IMR-90 (cell line): ENCODE results near the gene CELA2B. TPM values are rescaled to one million over a fixed set of nuclear protein-coding genes. Genes with fewer than 3 reads are reported as not detected.
A peak's percentile ranks its signal among the peaks of the same experiment; 100 is the strongest.

Experiments used
- ATAC-seq: fragments of 200-7000 bp; cut with Tn5 transposase; 2 replicates; pipeline ENCODE4 v1.9.1; 2020; ENCODE audit warnings: low read depth, mild to moderate bottlenecking, moderate library complexity
- BruUV-seq: library from RNA; stranded (reverse); fragments of 400-500 nt; replicated peaks from 2 replicates; lab custom pipeline; 2021; lab: Mats Ljungman, UMichigan
- CTCF ChIA-PET: fragments of 300-600 bp; formaldehyde crosslinking; extraction: SDS; loops from one replicate; lab custom pipeline; 2021; ENCODE audit warnings: antibody characterized with exemption; lab: Yijun Ruan, JAX
- POLR2A ChIA-PET: fragments of 300-600 bp; sonication (Branson Sonifier 250); formaldehyde crosslinking; loops from one replicate; lab custom pipeline; 2022; ENCODE audit warnings: antibody characterized with exemption; ENCODE audit not compliant: unreplicated experiment; lab: Charles Lee
- DNase-seq: peaks from one replicate; pipeline ENCODE4 v3.0.0; 2013
- H2AFZ ChIP-seq: replicated peaks from 2 replicates; pipeline ENCODE3; 2013; ENCODE audit warnings: low read length, mild to moderate bottlenecking; ENCODE audit not compliant: poor library complexity
- H2AK5ac ChIP-seq: 2 replicates; pipeline ENCODE4 v1.6.1; 2013; ENCODE audit warnings: low read depth, low read length, inconsistent platforms
- H2AK9ac ChIP-seq: replicated peaks from 2 replicates; pipeline ENCODE3; 2013; ENCODE audit warnings: mild to moderate bottlenecking, low read depth, low read length, moderate library complexity; ENCODE audit not compliant: poor library complexity
- H2BK120ac ChIP-seq: 2 replicates; pipeline ENCODE4 v1.6.1; 2013; ENCODE audit warnings: low read depth, low read length, inconsistent platforms
- H2BK15ac ChIP-seq: 3 replicates; pipeline ENCODE4 v1.6.1; 2013; ENCODE audit warnings: low read depth, low read length, inconsistent platforms
- H2BK20ac ChIP-seq: 2 replicates; pipeline ENCODE4 v1.6.1; 2013; ENCODE audit warnings: low read depth, mild to moderate bottlenecking, inconsistent platforms, low read length, moderate library complexity
- H2BK5ac ChIP-seq: 2 replicates; pipeline ENCODE4 v1.6.1; 2013; ENCODE audit warnings: mild to moderate bottlenecking, low read depth, low read length, inconsistent platforms; ENCODE audit not compliant: poor library complexity, severe bottlenecking
- H3K14ac ChIP-seq: replicated peaks from 2 replicates; pipeline ENCODE4 v1.6.1; 2013; ENCODE audit warnings: low read depth, low read length, inconsistent platforms
- H3K18ac ChIP-seq: 2 replicates; pipeline ENCODE4 v1.6.1; 2013; ENCODE audit warnings: low read depth, low read length, control low read depth
- H3K23ac ChIP-seq: 2 replicates; pipeline ENCODE4 v1.6.1; 2013; ENCODE audit warnings: low read depth, low read length, inconsistent platforms
- H3K27ac ChIP-seq: 2 replicates; pipeline ENCODE4 v1.5.1; 2013; ENCODE audit warnings: mild to moderate bottlenecking, control low read depth, low read length; ENCODE audit not compliant: insufficient read depth
- H3K27me3 ChIP-seq: 2 replicates; pipeline ENCODE4 v1.6.1; 2013; ENCODE audit warnings: low read length; ENCODE audit not compliant: control insufficient read depth, insufficient read depth
- H3K36me3 ChIP-seq: 2 replicates; pipeline ENCODE4 v1.6.1; 2013; ENCODE audit warnings: low read length, mixed read lengths; ENCODE audit not compliant: control insufficient read depth, insufficient read depth
- H3K4ac ChIP-seq: 2 replicates; pipeline ENCODE4 v1.6.1; 2013; ENCODE audit warnings: low read depth, low read length, inconsistent platforms
- H3K4me1 ChIP-seq: 2 replicates; pipeline ENCODE4 v1.6.1; 2013; ENCODE audit warnings: low read length, mixed read lengths; ENCODE audit not compliant: control insufficient read depth, insufficient read depth
- H3K4me2 ChIP-seq: 2 replicates; pipeline ENCODE4 v1.6.1; 2013; ENCODE audit warnings: low read depth, mild to moderate bottlenecking, control low read depth, low read length, moderate library complexity
- H3K4me3 ChIP-seq: 2 replicates; pipeline ENCODE4 v1.5.1; 2013; ENCODE audit warnings: low read depth, mild to moderate bottlenecking, control low read depth, low read length, moderate library complexity; ENCODE audit not compliant: insufficient read depth
- H3K56ac ChIP-seq: 2 replicates; pipeline ENCODE4 v1.6.1; 2013; ENCODE audit warnings: low read length, inconsistent platforms; ENCODE audit not compliant: insufficient read depth; ENCODE audit errors: extremely low read depth
- H3K79me1 ChIP-seq, 2 experiments: 2 replicates each; pipeline ENCODE4 v1.6.1; 2013; ENCODE audit warnings: low read length in 2 of 2, inconsistent platforms in 1 of 2, low read depth in 1 of 2
- H3K9ac ChIP-seq: 2 replicates; pipeline ENCODE4 v1.6.1; 2013; ENCODE audit warnings: low read depth, low read length, control low read depth
- H3K9me1 ChIP-seq: 2 replicates; pipeline ENCODE4 v1.6.1; 2013; ENCODE audit warnings: low read length, inconsistent platforms; ENCODE audit not compliant: insufficient read depth
- H3K9me3 ChIP-seq: 2 replicates; pipeline ENCODE4 v1.6.1; 2013; ENCODE audit warnings: low read length; ENCODE audit not compliant: control insufficient read depth, insufficient read depth
- H4K20me1 ChIP-seq: 2 replicates; pipeline ENCODE4 v1.6.1; 2013; ENCODE audit warnings: low read length, inconsistent platforms; ENCODE audit not compliant: insufficient read depth
- H4K5ac ChIP-seq: 2 replicates; pipeline ENCODE4 v1.6.1; 2013; ENCODE audit warnings: mild to moderate bottlenecking, low read depth, low read length, control low read depth
- H4K8ac ChIP-seq, 2 experiments: 2 replicates each; pipeline ENCODE4 v1.6.1; 2013; ENCODE audit warnings: low read depth in 2 of 2, low read length in 2 of 2, control low read depth in 1 of 2, inconsistent platforms in 1 of 2
- H4K91ac ChIP-seq: 2 replicates; pipeline ENCODE4 v1.6.1; 2013; ENCODE audit warnings: low read depth, low read length, inconsistent platforms; ENCODE audit not compliant: insufficient read depth
- BHLHE40 ChIP-seq: fragments of 150-350 bp; IDR thresholded peaks from 2 replicates; pipeline ENCODE4 v1.6.1; 2016; ENCODE audit warnings: mild to moderate bottlenecking, low read depth, low read length
- CEBPB ChIP-seq: IDR thresholded peaks from 2 replicates; pipeline ENCODE4 v1.6.1; 2012; ENCODE audit warnings: low read depth, low read length, improper control_type of control experiment
- FOS ChIP-seq: fragments of 150-350 bp; IDR thresholded peaks from 2 replicates; pipeline ENCODE4 v1.6.1; 2016; ENCODE audit warnings: low read depth, low read length
- NFE2L2 ChIP-seq: fragments of 150-350 bp; IDR thresholded peaks from 2 replicates; pipeline ENCODE4 v1.6.1; 2016; ENCODE audit warnings: low read depth, mild to moderate bottlenecking, low read length
- POLR2A ChIP-seq: IDR thresholded peaks from 2 replicates; pipeline ENCODE4 v1.6.1; 2012; ENCODE audit warnings: mild to moderate bottlenecking, low read depth, low read length
- SMC3 ChIP-seq: fragments of 150-350 bp; IDR thresholded peaks from 2 replicates; pipeline ENCODE4 v1.6.1; 2016; ENCODE audit warnings: low read depth, mild to moderate bottlenecking, antibody characterized with exemption, low read length, moderate library complexity
- USF2 ChIP-seq: fragments of 150-350 bp; IDR thresholded peaks from 2 replicates; pipeline ENCODE4 v1.6.1; 2017; ENCODE audit warnings: mild to moderate bottlenecking, antibody characterized with exemption, low read length, low read depth
- WGBS, 2 experiments: methylation state at CpG; one replicate each; pipeline versions ENCODE4 v1.1.5 to v1.1.7; 2013; ENCODE audit warnings: missing lambda C conversion rate in 2 of 2; ENCODE audit not compliant: insufficient read length in 1 of 2; ENCODE audit errors: extremely low coverage in 2 of 2; 5-methylcytosine and 5-hydroxymethylcytosine counted together
- dilution Hi-C: fragments of 300-500 bp; cut with HindIII; formaldehyde crosslinking; loops from one replicate; pipeline ENCODE4 v1.14.3; 2018; ENCODE audit warnings: low sequenced_read_pairs; ENCODE audit not compliant: unreplicated experiment
- in situ Hi-C: fragments of 300-500 bp; cut with MboI; formaldehyde crosslinking; loops from 3 replicates; pipeline ENCODE4 v1.14.3; 2019; ENCODE audit warnings: low sequenced_read_pairs, inconsistent platforms, mixed read lengths
- intact Hi-C: fragments of 100-400 bp; cut with micrococcal nuclease; formaldehyde crosslinking; loops from 2 replicates; pipeline ENCODE4 v1.10.0; 2022
- polyA plus RNA-seq, 3 experiments: library from polyadenylated mRNA; depleted of rRNA; stranded (reverse); fragments of >200 nt; gene quantifications; 2 replicates each; pipeline ENCODE4 v1.2.3, GENCODE V29; 2012; ENCODE audit warnings: low replicate concordance in 1 of 3
- total RNA-seq: library from RNA; depleted of rRNA; stranded (reverse); fragments of >200 nt; gene quantifications from 2 replicates; pipeline ENCODE4 v1.2.3, GENCODE V29; 2012
- TF ChIP-seq, protein P1 (sequence below): fragments of 150-350 bp; IDR thresholded peaks from 2 replicates; pipeline ENCODE4 v1.6.1; 2016; ENCODE audit warnings: low read depth, mild to moderate bottlenecking, low read length, moderate library complexity, borderline replicate concordance

Gene CELA2B
- total and polyA plus RNA-seq, 2 of the 4 experiments (the other 2 are of a cell fraction), result not detected

DNA sequence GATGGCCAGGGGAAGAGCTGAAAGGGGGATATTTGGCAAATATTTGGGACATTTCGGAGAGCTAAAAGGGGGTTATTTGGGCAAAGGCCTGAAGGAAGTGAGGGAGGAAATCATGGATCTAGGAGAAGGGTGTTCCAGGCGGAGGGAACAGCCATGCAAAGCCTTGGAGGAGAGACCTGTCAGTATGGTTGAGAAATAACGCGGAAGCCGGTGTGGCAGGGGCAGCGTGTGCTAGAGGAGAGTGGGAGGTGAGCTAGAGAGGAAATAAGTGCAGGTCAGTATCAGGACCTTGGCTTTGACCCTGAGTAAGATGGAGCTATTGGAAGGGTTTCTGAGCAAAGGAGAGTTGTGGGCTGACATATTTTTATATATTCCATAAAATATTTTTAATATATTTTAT is 34.7 kb upstream of the CELA2B start:
- Histone ChIP-seq H2BK5ac (no peak overlapping the region), H4K5ac (no peak overlapping the region), H3K23ac (no peak overlapping the region), H2AK9ac (peak overlapping the region; percentile 28), H3K79me1 (no peaks in the 10 kb centered on the region), H3K9ac (no peak overlapping the region), H3K9me1 (no peaks in the 10 kb centered on the region), H2BK20ac (no peak overlapping the region), H2AFZ (no peak overlapping the region), H3K27me3 (peaks cover 20% of the 10 kb centered on the region; the same call in 1 of the 2 replicates), H3K14ac (no peak overlapping the region), H3K27ac (no peak overlapping the region), H2BK15ac (no peak overlapping the region), H2BK120ac (no peak overlapping the region), H4K8ac (no peak overlapping the region), H3K56ac (no peak overlapping the region), H2AK5ac (no peak overlapping the region), H3K9me3 (no peaks in the 10 kb centered on the region), H4K91ac (no peak overlapping the region), H3K4me3 (no peak overlapping the region), H3K4me2 (no peak overlapping the region), H3K4ac (no peak overlapping the region), H4K20me1 (no peaks in the 10 kb centered on the region), H3K4me1 (no peaks in the 10 kb centered on the region), H3K36me3 (no peaks in the 10 kb centered on the region), H3K18ac (no peak overlapping the region)
- intact Hi-C loops, result no loop called here
- ATAC-seq (no peak), DNase-seq (no peak)
- in situ Hi-C loops, result no loop called here
- dilution Hi-C loops, result no loop called here
- ChIA-PET POLR2A (no interaction called here), CTCF (no interaction called here)
- WGBS, 2 experiments, result 82% methylated on average over 6 of the region's 6 CpGs; no CpG with 5 or more reads in 1 of the 2 experiments
- no TSS peak for BruUV-seq
- TF ChIP-seq FOS (no peak), BHLHE40 (no peak), CEBPB (no peak), POLR2A (no peak), NFE2L2 (no peak), SMC3 (no peak), USF2 (no peak)
- TF ChIP-seq, protein P1, sequence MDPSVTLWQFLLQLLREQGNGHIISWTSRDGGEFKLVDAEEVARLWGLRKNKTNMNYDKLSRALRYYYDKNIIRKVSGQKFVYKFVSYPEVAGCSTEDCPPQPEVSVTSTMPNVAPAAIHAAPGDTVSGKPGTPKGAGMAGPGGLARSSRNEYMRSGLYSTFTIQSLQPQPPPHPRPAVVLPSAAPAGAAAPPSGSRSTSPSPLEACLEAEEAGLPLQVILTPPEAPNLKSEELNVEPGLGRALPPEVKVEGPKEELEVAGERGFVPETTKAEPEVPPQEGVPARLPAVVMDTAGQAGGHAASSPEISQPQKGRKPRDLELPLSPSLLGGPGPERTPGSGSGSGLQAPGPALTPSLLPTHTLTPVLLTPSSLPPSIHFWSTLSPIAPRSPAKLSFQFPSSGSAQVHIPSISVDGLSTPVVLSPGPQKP, result no peak
